ENCODE measurements around the gene SLC6A19. TPM values are rescaled to one million over a fixed set of nuclear protein-coding genes. Genes with fewer than 3 reads are reported as not detected.

SLC6A19 gene
- total RNA-seq, 2 experiments from 2014 or later: not detected

GRCh38 chr5:1194378-1194777 is 7.0 kb upstream of the SLC6A19 start:
- Histone ChIP-seq H3K9me3 (ENCODE audit: control insufficient read depth in 1 of 2, insufficient read depth in 1 of 2, low read length in 2 of 2) (peaks cover 0 to 5% of the 10 kb centered on the region in 2 experiments), H3K4me3 (ENCODE audit: low read length) (no peak overlapping the region), H3K27me3 (ENCODE audit: control insufficient read depth in 1 of 2, insufficient read depth in 2 of 2, low read length in 2 of 2) (peaks cover 8 to 15% of the 10 kb centered on the region in 2 experiments), H3K4me1 (ENCODE audit: insufficient read depth, low read length) (no peaks in the 10 kb centered on the region), H3K27ac (ENCODE audit: low read depth in 1 of 2, low read length in 2 of 2) (no peak overlapping the region), H3K36me3 (ENCODE audit: insufficient read depth, low read length) (no peaks in the 10 kb centered on the region)
- intact Hi-C loops (cut with DNase I, micrococcal nuclease): loop anchor here in 1 of 2 experiments (10.0 kb wide), 1 partner anchor 220 kb away; no protein-coding TSS in a partner anchor
- no peak overlapping the region for H3K4me3 Mint-ChIP-seq
- ATAC-seq (ENCODE audit: poor library complexity) (no peak), DNase-seq (no peak)
- peaks cover 18% of the 10 kb centered on the region for H3K27me3 Mint-ChIP-seq
- no peak for TF ChIP-seq CTCF (IDR thresholded peaks at IDR 0.05)
- no peaks in the 10 kb centered on the region for H3K4me1 Mint-ChIP-seq (ENCODE audit: low read depth)
- ChIA-PET POLR2A (no interaction called here), CTCF (no interaction called here)
- no peaks in the 10 kb centered on the region for H3K9me3 Mint-ChIP-seq
- H3K27ac Mint-ChIP-seq: no peak overlapping the region
- no peaks in the 10 kb centered on the region for H3K36me3 Mint-ChIP-seq (ENCODE audit: low read depth)

GRCh38 chr5:1195439-1195838 is 6.0 kb upstream of the SLC6A19 start:
- Mint-ChIP-seq H3K27me3 (peaks cover 13% of the 10 kb centered on the region), H3K36me3 (ENCODE audit: low read depth) (no peaks in the 10 kb centered on the region), H3K27ac (no peak overlapping the region), H3K4me3 (no peak overlapping the region), H3K4me1 (ENCODE audit: low read depth) (no peaks in the 10 kb centered on the region), H3K9me3 (no peaks in the 10 kb centered on the region)
- TF ChIP-seq CTCF (IDR thresholded peaks at IDR 0.05): no peak
- H3K9me3 ChIP-seq (ENCODE audit: control insufficient read depth in 1 of 2, insufficient read depth in 1 of 2, low read length in 2 of 2): peaks cover 0 to 10% of the 10 kb centered on the region in 2 experiments
- H3K4me1 ChIP-seq (ENCODE audit: insufficient read depth, low read length): no peaks in the 10 kb centered on the region
- ATAC-seq (ENCODE audit: poor library complexity): no peak
- no peak overlapping the region for H3K27ac ChIP-seq (ENCODE audit: low read depth in 1 of 2, low read length in 2 of 2)
- H3K36me3 ChIP-seq (ENCODE audit: insufficient read depth, low read length): no peaks in the 10 kb centered on the region
- peaks cover 5 to 7% of the 10 kb centered on the region in 2 experiments for H3K27me3 ChIP-seq (ENCODE audit: control insufficient read depth in 1 of 2, insufficient read depth in 2 of 2, low read length in 2 of 2)
- CTCF ChIA-PET: no interaction called here
- POLR2A ChIA-PET: no interaction called here
- no peak for DNase-seq
- intact Hi-C loops (cut with DNase I, micrococcal nuclease): loop anchor here in 1 of 2 experiments (10.0 kb wide), 1 partner anchor 219 kb away; no protein-coding TSS in a partner anchor
- H3K4me3 ChIP-seq (ENCODE audit: low read length): no peak overlapping the region

- no peak for TF ChIP-seq CTCF (IDR thresholded peaks at IDR 0.05)
- ChIA-PET CTCF (no interaction called here), POLR2A (no interaction called here)
- ATAC-seq (ENCODE audit: poor library complexity) (no peak), DNase-seq (no peak)
- Histone ChIP-seq H3K9me3 (ENCODE audit: control insufficient read depth in 1 of 2, insufficient read depth in 1 of 2, low read length in 2 of 2) (peaks cover 0 to 14% of the 10 kb centered on the region in 2 experiments), H3K36me3 (ENCODE audit: insufficient read depth, low read length) (no peaks in the 10 kb centered on the region), H3K27ac (ENCODE audit: low read depth in 1 of 2, low read length in 2 of 2) (no peak overlapping the region), H3K27me3 (ENCODE audit: control insufficient read depth in 1 of 2, insufficient read depth in 2 of 2, low read length in 2 of 2) (peaks cover 1 to 5% of the 10 kb centered on the region in 2 experiments), H3K4me1 (ENCODE audit: insufficient read depth, low read length) (no peaks in the 10 kb centered on the region), H3K4me3 (ENCODE audit: low read length) (no peak overlapping the region)
- no peaks in the 10 kb centered on the region for H3K36me3 Mint-ChIP-seq (ENCODE audit: low read depth)
- H3K4me3 Mint-ChIP-seq: no peak overlapping the region
- no peaks in the 10 kb centered on the region for H3K4me1 Mint-ChIP-seq (ENCODE audit: low read depth)
- peaks cover 8% of the 10 kb centered on the region for H3K27me3 Mint-ChIP-seq
- H3K9me3 Mint-ChIP-seq: no peaks in the 10 kb centered on the region
- no peak overlapping the region for H3K27ac Mint-ChIP-seq
- intact Hi-C loops (cut with DNase I, micrococcal nuclease): loop anchor here in 1 of 2 experiments (10.0 kb wide), 1 partner anchor 219 kb away; no protein-coding TSS in a partner anchor
Observed at GRCh38 chr5:1195916-1196315, 5.5 kb upstream of the SLC6A19 start.
